ENCODE data around the gene C19orf81.

C19orf81 gene

GRCh38 chr19:50690439-50690838 lies 41.2 kb downstream of the C19orf81 start:
- ChIA-PET POLR2A (interaction anchor here (1.0 kb wide), 1 partner anchor 9 kb away, joined by 3 read pairs; no protein-coding TSS in a partner anchor), CTCF (interaction anchor here (0.7 to 2.2 kb wide), 3 partner anchors 21 to 333 kb away, joined by 3 to 9 read pairs (median 4); no protein-coding TSS in a partner anchor)
- DNase-seq (ENCODE audit: low read depth, low spot score): no peak
- no peak for TF ChIP-seq CTCF (IDR thresholded peaks at IDR 0.05; ENCODE audit: insufficient read depth, low read length, missing control alignments)
- H3K4me3 ChIP-seq (ENCODE audit: low read depth, low read length): no peak overlapping the region

GRCh38 chr19:50693064-50693975 lies 44.1 kb downstream of the C19orf81 start:
- no peak overlapping the region for H3K4me3 ChIP-seq (ENCODE audit: low read depth, low read length)
- no peak for DNase-seq (ENCODE audit: low read depth, low spot score)
- no peak for TF ChIP-seq CTCF (IDR thresholded peaks at IDR 0.05; ENCODE audit: insufficient read depth, low read length, missing control alignments)
- POLR2A ChIA-PET: no interaction called here
- CTCF ChIA-PET: interaction anchor here (1.4 kb wide), 1 partner anchor 23 kb away, joined by 6 read pairs; no protein-coding TSS in a partner anchor

DNA sequence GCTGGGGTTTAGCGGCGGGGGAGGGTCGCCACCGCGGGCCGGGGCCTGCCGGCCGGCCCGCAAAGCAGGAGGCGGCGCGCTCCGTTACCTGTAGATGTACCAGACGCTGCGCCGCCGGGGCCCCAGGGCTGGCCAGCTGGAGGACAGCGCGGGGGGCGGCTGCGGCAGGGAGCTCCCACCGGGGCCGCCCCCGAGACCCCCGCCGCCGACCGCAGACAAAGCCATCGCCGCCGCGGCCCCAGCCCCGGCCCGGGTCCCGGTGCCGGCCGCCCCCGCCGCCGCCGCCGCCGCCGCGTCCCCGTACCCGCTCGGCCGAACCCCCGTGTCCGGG lies 45.5 kb downstream of the C19orf81 start:
- POLR2A ChIA-PET: no interaction called here
- DNase-seq (ENCODE audit: low read depth, low spot score): no peak
- H3K4me3 ChIP-seq (ENCODE audit: low read depth, low read length): no peak overlapping the region
- CTCF ChIA-PET: interaction anchor here (2.4 kb wide), 1 partner anchor 10 kb away, joined by 9 read pairs; no protein-coding TSS in a partner anchor
- no peak for TF ChIP-seq CTCF (IDR thresholded peaks at IDR 0.05; ENCODE audit: insufficient read depth, low read length, missing control alignments)

DNA sequence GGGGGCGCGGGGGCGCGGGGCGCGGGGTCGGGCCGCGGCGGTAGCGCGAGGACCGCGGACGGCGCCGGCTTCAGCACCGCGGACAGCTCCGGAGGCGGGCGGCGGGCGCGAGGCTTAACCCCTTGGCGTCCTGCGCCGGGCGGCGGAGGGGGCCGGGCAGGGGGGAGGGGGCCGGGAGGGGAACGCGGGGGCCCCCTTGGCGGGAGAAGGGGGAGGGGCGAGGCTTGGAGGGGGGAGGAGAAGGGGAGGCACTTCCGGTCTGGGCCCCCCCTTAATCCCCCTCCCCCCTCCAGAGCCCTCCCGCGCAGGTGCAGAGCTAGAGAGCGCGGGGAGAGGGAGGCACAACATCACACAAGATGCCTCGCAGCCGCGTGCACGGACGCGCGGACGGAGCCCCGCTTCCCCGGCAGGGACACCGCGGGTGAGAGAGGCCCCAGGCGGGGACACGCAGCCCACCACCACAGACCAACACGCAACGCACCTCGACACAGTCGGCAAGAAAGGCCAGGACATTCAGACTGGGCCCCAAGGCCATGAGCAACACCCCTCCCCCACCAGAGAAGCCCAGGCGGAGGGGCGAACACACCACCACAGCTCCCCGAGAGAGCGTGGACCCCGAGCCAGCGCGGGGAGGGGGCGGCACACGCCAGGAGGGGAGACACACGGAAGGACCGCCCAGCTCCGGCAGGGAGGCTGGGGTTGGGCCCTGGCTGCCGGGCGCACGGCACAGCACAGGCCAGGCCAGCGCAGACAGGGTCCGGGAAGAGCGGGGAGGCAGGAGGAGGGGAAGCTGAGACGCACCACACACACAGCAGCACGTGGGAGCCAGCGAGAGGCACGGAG lies 46.2 kb downstream of the C19orf81 start:
- TF ChIP-seq CTCF (IDR thresholded peaks at IDR 0.05; ENCODE audit: insufficient read depth, low read length, missing control alignments): no peak
- DNase-seq (ENCODE audit: low read depth, low spot score): no peak
- no peak overlapping the region for H3K4me3 ChIP-seq (ENCODE audit: low read depth, low read length)
- CTCF ChIA-PET: interaction anchor here (0.8 to 2.4 kb wide), 3 partner anchors 10 to 88 kb away, joined by 3 to 9 read pairs (median 4); no protein-coding TSS in a partner anchor
- POLR2A ChIA-PET: no interaction called here

DNA sequence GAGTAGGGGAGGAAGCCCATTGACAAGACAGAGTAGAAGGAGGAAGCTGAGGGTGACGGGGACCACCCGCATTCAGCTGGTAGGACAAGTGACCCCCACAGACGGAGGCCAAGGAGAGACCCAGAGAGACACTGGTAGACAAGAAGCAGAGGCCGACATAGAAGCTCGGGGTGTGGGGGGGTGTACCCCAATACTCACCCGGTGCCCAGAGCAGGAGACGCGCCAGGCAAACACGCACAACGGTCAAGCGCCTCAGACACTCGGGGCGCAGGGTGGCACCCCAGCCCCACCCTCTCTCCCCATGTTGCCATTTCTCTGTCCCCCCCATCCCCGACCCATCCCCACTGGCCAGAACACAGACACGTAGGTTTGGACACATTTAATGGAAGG lies 46.8 kb downstream of the C19orf81 start:
- no peak for TF ChIP-seq CTCF (IDR thresholded peaks at IDR 0.05; ENCODE audit: insufficient read depth, low read length, missing control alignments)
- POLR2A ChIA-PET: no interaction called here
- CTCF ChIA-PET: interaction anchor here (0.8 to 2.4 kb wide), 3 partner anchors 9 to 88 kb away, joined by 3 to 9 read pairs (median 4); no protein-coding TSS in a partner anchor
- no peak overlapping the region for H3K4me3 ChIP-seq (ENCODE audit: low read depth, low read length)
- no peak for DNase-seq (ENCODE audit: low read depth, low spot score)
